Neural crest cell (in vitro differentiated cells): ENCODE data around the gene PLAC1. TPM values are rescaled to one million over a fixed set of nuclear protein-coding genes. Genes with fewer than 3 reads are reported as not detected.

Source experiments
- DNase-seq: peaks from one replicate; pipeline ENCODE4 v3.0.0; 2021; ENCODE audit warnings: low read depth, mixed read lengths, low spot score
- H3K27ac Mint-ChIP-seq: one replicate; pipeline ENCODE4 v1.8.0; 2021; ENCODE audit warnings: mild to moderate bottlenecking, mixed read lengths; ENCODE audit not compliant: unreplicated experiment
- H3K27me3 Mint-ChIP-seq: 2 replicates; pipeline ENCODE4 v1.8.0; 2021; ENCODE audit warnings: low read depth, mild to moderate bottlenecking, mixed read lengths
- H3K36me3 Mint-ChIP-seq: 2 replicates; pipeline ENCODE4 v1.8.0; 2021; ENCODE audit warnings: low read depth, mild to moderate bottlenecking, mixed read lengths
- H3K4me1 Mint-ChIP-seq: 2 replicates; pipeline ENCODE4 v1.8.0; 2021; ENCODE audit warnings: mixed read lengths
- H3K4me3 Mint-ChIP-seq: one replicate; pipeline ENCODE4 v1.8.0; 2021; ENCODE audit warnings: mild to moderate bottlenecking, mixed read lengths
- H3K9me3 Mint-ChIP-seq: 2 replicates; pipeline ENCODE4 v1.8.0; 2021; ENCODE audit warnings: mixed read lengths
- CTCF ChIP-seq: fragments of 200-600 bp; sonication (generic); conservative IDR thresholded peaks from 2 replicates; pipeline ENCODE4 v1.5.0; 2021; ENCODE audit warnings: antibody characterized with exemption, mild to moderate bottlenecking
- total RNA-seq: library from RNA; stranded (reverse); gene quantifications from 2 replicates; pipeline ENCODE4 v1.2.1, GENCODE V29; 2021

PLAC1 gene
- total RNA-seq, 1 donor from 2014 or later, result not detected

GRCh38 chrX:134570899-134571298 is 87.4 kb downstream of the PLAC1 start:
- no peak overlapping the region for H3K27ac Mint-ChIP-seq
- no peak overlapping the region for H3K4me3 Mint-ChIP-seq
- DNase-seq, result no peak
- H3K9me3 Mint-ChIP-seq, result no peaks in the 10 kb centered on the region
- TF ChIP-seq CTCF, result no peak
- H3K27me3 Mint-ChIP-seq, result no peaks in the 10 kb centered on the region
- H3K36me3 Mint-ChIP-seq, result no peaks in the 10 kb centered on the region
- H3K4me1 Mint-ChIP-seq, result peaks cover 31% of the 10 kb centered on the region

- Mint-ChIP-seq H3K4me1 (peaks cover 31% of the 10 kb centered on the region), H3K27ac (no peak overlapping the region), H3K9me3 (no peaks in the 10 kb centered on the region), H3K4me3 (no peak overlapping the region), H3K36me3 (no peaks in the 10 kb centered on the region), H3K27me3 (no peaks in the 10 kb centered on the region)
- no peak for DNase-seq
- no peak for TF ChIP-seq CTCF
Measured at GRCh38 chrX:134570509-134570846, 87.8 kb downstream of the PLAC1 start.

GRCh38 chrX:134569306-134569705 is 89.0 kb downstream of the PLAC1 start:
- no peak for TF ChIP-seq CTCF
- H3K4me3 Mint-ChIP-seq, result no peak overlapping the region
- peaks cover 31% of the 10 kb centered on the region for H3K4me1 Mint-ChIP-seq
- H3K36me3 Mint-ChIP-seq, result no peaks in the 10 kb centered on the region
- H3K27ac Mint-ChIP-seq, result no peak overlapping the region
- H3K9me3 Mint-ChIP-seq, result no peaks in the 10 kb centered on the region
- DNase-seq, result no peak
- H3K27me3 Mint-ChIP-seq, result no peaks in the 10 kb centered on the region

GRCh38 chrX:134568285-134569016 is 89.8 kb downstream of the PLAC1 start:
- no peak overlapping the region for H3K4me3 Mint-ChIP-seq
- no peaks in the 10 kb centered on the region for H3K9me3 Mint-ChIP-seq
- H3K27ac Mint-ChIP-seq, result no peak overlapping the region
- no peak for DNase-seq
- H3K4me1 Mint-ChIP-seq, result peaks cover 31% of the 10 kb centered on the region
- no peaks in the 10 kb centered on the region for H3K27me3 Mint-ChIP-seq
- no peak for TF ChIP-seq CTCF
- no peaks in the 10 kb centered on the region for H3K36me3 Mint-ChIP-seq

GRCh38 chrX:134566506-134566905 is 91.8 kb downstream of the PLAC1 start:
- Mint-ChIP-seq H3K9me3 (peaks cover 4% of the 10 kb centered on the region), H3K27me3 (no peaks in the 10 kb centered on the region), H3K36me3 (no peaks in the 10 kb centered on the region), H3K4me3 (no peak overlapping the region), H3K27ac (no peak overlapping the region), H3K4me1 (peaks cover 20% of the 10 kb centered on the region)
- no peak for TF ChIP-seq CTCF
- DNase-seq, result no peak
